ENCODE measurements around the gene LDHAL6A. TPM values are rescaled to one million over a fixed set of nuclear protein-coding genes. Genes with fewer than 3 reads are reported as not detected.

The LDHAL6A gene
- total RNA-seq, 2 donors from 2014 or later: not detected

DNA sequence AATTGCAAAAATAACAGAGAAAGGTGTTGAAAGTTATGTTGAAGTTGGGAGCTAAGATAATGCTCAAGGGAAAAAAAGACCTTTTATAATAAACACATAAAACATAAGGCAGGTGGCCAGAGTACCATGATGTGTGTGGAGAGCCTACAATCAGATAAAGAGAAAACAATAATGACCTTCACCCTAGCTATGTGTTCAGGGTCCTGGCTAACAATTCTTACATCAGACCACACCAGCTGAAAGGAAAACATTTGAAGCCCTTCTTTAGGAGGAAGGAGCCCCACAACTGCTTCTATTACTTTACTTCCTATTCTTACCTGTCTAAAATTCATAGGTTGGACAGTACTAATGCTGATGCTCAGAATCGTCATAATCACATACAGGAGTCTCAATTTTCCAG is 68.6 kb downstream of the LDHAL6A start:
- ATAC-seq: no peak
- Mint-ChIP-seq H3K27ac (no peak overlapping the region), H3K9me3 (no peaks in the 10 kb centered on the region), H3K36me3 (peaks cover 7 to 10% of the 10 kb centered on the region in 2 donors)
- DNase-seq (ENCODE audit: low spot score in 2 of 2): no peak

DNA sequence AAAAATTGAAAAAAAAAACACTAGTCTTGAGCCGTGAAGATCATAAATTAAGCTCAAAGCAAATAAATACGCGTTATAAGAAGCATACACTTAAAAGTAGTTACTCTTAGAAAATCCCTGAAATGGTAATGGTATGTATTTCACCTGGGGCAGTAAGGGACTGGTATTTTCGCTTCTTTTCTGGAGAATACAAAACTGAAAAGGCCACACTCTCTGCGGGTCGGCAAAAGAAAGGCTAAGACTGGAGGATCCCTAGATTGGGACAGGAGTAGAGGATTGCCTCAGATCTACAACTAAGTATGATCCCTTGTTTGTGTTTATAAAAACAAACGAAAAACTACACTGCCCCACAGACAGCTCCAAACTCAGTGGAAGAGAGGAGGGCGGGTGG is 70.5 kb downstream of the LDHAL6A start:
- Mint-ChIP-seq H3K27ac (peak overlapping the region; percentile 98 to 100), H3K9me3 (no peaks in the 10 kb centered on the region), H3K36me3 (peaks cover 7 to 10% of the 10 kb centered on the region in 2 donors)
- ATAC-seq (no peak), DNase-seq (ENCODE audit: low spot score in 2 of 2) (no peak)

DNA sequence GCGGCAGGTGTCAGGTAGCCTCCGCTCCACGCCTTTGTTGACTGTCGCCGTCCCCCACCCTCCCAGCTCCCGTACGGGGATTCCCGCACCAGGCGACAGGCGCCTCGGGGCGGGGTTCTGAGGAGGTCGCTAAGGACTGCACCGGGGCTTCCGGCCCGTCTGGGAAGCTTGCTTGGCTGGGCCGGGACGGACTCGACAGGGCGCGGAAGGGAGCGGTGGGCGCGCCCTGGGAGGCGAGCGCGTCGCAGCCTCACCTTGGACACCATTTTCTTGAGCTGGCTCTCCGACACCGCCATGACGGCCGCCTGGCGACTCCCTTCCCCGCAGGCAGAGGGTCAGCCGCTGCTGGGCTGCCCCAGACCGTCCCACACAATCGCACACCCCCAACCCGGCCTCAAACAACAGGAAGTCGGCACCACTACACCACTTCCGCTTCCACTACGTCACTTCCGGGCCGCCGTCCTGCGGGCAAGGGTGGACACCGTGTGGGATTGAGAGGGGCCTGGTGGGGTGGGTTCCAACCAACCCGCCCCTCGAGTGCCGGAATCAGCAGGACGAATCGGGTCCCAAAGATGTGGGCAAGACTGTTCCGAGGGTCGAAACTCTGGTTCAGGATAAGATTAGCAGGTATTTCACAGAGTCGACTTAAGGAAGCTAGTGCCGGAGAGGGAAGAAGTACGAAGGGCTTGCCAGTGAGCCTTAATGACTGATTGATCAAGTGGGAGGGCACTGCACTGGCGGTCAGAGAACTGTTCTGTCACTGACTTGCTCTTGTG is 71.1 kb downstream of the LDHAL6A start, which contains the start of gene TSG101:
Gene TSG101 (minus strand): TSS at position 422 of the 776 bp plus-strand sequence. CDS start 126 bp downstream, at position 296.
- DNase-seq (ENCODE audit: low spot score in 2 of 2) (peak; percentile 91 to 96), ATAC-seq (peak; percentile 96 to 97)
- Mint-ChIP-seq H3K27ac (peak within 1 kb of the TSS; percentile 98 to 100), H3K36me3 (peaks cover 7 to 10% of the 10 kb centered on the region in 2 donors), H3K9me3 (no peaks in the 10 kb centered on the region)

DNA sequence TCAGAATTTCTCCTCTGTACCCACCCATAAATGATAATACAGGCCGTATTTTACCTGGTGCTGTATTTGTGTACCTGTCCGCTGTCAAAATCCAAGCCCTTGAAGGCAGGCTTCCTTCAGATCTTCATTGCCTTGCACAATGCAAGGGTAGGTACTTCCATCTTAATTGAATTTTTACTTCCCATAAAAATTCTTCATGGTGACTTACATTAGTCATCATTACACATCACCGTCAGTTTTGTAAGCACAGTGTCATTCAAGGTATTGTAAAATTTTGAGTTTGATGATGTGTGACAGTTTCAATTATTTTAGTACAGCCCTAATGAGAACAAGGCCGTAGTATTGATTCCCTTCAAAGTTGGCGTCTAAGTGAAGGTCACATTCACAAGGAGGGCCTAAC is 71.9 kb downstream of the LDHAL6A start:
- ATAC-seq (peak in 1 of 2 donors; percentile 1), DNase-seq (ENCODE audit: low spot score in 2 of 2) (no peak)
- Mint-ChIP-seq H3K9me3 (no peaks in the 10 kb centered on the region), H3K27ac (peak overlapping the region; percentile 98 to 100), H3K36me3 (peaks cover 7 to 10% of the 10 kb centered on the region in 2 donors)

Other genes with a start within 250 kb of the LDHAL6A start
- gene SAA4, start 219.1 kb upstream of the LDHAL6A start, total RNA-seq: not detected
- gene SAA2, start 207.2 kb upstream of the LDHAL6A start, total RNA-seq: not detected
- not detected for gene SAA1, start 189.6 kb upstream of the LDHAL6A start, total RNA-seq
- 10 to 100 TPM; 17.9 to 26.8 TPM for gene HPS5, start 133.7 kb upstream of the LDHAL6A start, total RNA-seq
- gene GTF2H1, start 133.3 kb upstream of the LDHAL6A start, total RNA-seq: 10 to 100 TPM; 36.1 to 53.6 TPM
- 1,000 to 10,000 TPM in 1 of 2 donors, 100 to 1,000 TPM in 1; 979 to 2,196 TPM for gene LDHA, start 61.3 kb upstream of the LDHAL6A start, total RNA-seq
- gene LDHC, start 43.5 kb upstream of the LDHAL6A start, total RNA-seq: not detected
- gene TSG101, start 71.1 kb downstream of the LDHAL6A start, total RNA-seq: 10 to 100 TPM; 34.0 to 45.0 TPM
- 10 to 100 TPM; 11.3 to 17.8 TPM for gene UEVLD, start 132.9 kb downstream of the LDHAL6A start, total RNA-seq
- gene MISFA, start 143.9 kb downstream of the LDHAL6A start, total RNA-seq: 1 to 10 TPM in 1 of 2 donors, under 1 TPM in 1; 0.93 to 4.0 TPM
- 10 to 100 TPM; 15.5 to 30.5 TPM for gene SPTY2D1, start 178.5 kb downstream of the LDHAL6A start, total RNA-seq
- gene TMEM86A, start 242.9 kb downstream of the LDHAL6A start, total RNA-seq: 1 to 10 TPM in 1 of 2 donors, under 1 TPM in 1; 0.16 to 1.5 TPM

Measured in activated naive CD4-positive, alpha-beta T cell treated with anti-CD3 and anti-CD28 coated beads, Interleukin-2, amount 50 U/mL, for 72 hours (primary cell).